Endothelial cell of hepatic sinusoid (primary cell): Measurements from ENCODE around the gene TEX19.

Experiments used
- in situ Hi-C: cut with HindIII; loops from 2 replicates; pipeline ENCODE4 v1.10.0; 2017; ENCODE audit warnings: low sequenced_read_pairs

TEX19 gene

DNA sequence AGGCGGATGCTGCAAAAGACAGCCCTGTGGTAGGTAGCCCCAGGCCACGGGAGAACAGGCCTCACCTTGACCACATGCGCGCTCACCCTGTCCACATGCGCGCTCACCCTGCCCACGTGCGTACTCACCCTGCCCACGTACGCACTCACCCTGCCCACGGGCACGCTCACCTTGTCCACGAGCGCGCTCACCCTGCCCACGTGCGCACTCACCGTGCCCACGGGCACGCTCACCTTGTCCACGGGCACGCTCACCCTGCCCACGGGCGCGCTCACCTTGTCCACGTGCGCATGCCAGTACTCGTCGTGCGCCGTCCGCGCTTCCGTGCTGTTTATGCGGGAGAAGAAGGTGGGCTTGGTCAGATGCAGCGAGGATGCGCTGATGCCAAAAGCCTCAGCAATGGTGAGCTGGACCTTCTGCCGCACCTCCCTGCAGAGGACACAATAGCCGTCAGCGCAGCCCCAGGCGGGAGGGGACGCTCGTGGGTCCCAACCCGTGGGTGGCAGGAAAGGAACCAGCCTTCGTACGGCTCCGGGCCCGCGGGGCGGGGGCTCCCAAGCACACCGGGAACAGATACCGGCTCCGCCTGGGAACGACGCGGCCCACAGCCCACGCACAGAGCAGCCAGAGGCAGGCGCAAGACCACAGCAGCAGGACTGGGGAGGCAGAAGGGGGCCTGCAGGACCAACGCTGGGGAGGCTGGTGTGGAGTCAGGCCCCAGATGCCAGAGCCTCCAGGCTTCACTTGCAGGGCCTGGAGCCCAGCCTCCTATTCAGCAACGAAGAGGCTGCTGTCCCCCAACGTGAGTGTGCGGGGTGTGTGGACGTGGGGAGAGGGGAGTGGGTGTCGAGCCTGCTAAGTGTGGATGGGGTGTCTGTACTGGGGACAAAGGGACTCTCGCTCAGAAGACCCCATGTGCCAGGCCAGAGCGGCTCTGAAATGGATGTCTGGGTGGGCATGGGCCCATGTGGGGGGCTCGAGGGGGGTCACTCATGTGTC is 44.9 kb downstream of the TEX19 start:
- in situ Hi-C loops, result no loop called here

DNA sequence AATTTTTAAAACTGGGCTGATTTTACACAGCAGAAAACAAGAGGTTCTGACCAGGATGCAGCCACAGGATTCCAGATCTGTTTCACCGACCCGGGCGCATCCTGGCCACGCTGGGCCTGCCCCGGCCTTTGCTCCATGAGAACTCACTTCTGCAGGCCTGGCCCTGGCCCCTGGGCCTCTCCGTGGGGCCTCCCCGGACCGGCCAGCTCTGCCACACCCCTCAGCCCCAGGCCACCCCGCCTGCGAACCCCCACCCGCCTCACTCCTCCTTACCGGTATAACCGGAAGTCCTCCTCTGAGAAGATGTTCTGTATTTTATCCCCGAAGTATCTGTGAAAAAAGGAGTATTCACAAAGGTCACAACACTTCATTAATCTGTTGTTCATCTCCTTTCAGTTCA is 46.0 kb downstream of the TEX19 start:
- in situ Hi-C loops, result no loop called here

DNA sequence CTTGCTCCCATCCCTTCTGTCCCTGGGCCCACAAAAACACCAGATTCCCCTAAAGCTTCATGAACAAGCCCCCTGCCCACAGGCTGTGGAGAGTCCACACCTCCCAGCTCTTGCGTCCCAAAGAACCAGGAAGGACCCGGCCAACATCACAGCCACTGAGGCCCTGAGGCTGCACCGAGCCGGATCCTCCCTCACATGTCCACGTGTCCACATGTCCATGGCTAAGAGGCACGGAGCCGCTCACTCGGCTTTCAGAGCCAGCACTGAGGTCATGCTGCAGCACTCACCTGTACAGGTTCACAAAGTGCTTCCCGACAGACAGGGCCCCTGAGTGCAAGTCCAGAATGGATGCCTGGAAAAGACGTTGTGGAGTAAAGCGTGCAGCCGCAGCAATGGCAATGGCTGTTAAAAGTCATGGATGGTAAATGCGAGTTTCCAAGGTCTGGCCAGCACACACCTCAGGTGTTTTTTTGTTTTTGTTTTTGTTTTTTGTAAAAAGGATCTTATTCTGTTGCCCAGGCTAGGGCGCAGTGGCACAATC is 47.2 kb downstream of the TEX19 start:
- in situ Hi-C loops, result no loop called here

DNA sequence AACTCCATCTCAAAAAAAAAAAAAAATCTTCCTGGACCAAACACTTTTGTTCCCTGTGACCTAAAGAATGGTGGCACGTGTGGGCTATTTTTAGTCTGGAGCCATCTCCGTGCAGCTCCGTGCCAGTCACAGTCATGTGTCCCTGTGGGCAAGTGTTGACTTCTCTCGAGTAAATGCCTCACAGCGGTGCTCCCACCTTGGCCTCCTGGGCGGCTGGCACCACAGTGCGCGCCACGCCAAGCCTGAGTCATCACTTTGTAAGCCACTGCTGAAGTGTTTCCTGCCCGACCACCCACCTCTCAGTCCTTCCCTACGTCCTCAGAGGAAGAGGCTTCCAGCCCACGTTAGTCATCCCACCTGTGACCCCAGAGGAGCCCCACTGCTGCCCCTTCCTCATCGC is 48.2 kb downstream of the TEX19 start:
- in situ Hi-C loops, result no loop called here

DNA sequence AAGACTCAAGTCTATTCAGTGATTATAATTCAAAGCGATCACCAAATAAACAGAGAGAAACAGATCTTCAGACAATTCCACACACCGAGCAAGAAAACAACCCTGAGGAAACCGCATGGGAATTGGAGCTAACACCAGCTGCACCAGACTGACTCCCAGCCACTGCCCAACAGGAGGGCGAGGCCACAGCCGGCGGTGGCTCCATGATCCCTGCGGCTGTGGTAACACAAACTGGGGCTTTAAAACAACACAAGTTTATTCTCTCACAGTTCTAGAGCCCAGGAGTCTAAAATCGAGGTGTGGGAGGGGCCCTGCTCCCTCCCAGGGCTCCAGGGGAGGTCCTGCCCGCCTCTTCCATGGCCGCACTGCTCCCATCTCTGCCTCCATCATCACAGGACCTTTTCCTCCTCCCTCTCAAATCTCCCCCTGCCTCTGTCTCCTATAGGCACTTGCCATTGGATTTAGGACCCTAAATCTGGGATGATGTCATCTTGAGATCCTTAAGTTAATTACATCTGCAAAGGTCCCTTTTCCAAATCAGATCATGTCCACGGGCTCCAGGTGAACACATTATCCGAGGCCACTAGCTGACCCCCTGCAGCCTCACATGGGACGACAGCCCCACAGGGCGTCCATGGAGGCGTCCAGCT is 49.4 kb downstream of the TEX19 start:
- in situ Hi-C loops, result no loop called here

DNA sequence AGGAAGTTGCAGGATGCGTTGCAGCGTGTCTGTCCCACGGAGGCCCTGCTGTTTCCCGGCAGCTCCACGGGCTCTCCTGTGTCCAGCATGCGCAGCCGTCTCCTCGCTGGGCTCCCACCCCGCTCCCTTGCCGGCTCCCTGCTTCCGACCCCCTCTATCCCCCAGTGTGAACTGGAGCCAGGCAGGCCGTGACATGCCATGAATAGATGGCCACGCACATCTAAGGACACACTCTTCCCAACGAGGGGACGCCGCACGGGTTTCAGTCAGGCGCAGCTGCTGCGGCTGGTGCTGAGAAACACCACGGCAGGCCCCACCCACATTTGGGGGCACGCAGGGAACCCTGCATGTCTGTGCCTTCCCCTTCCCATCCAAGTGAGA is 49.9 kb downstream of the TEX19 start:
- in situ Hi-C loops, result no loop called here

DNA sequence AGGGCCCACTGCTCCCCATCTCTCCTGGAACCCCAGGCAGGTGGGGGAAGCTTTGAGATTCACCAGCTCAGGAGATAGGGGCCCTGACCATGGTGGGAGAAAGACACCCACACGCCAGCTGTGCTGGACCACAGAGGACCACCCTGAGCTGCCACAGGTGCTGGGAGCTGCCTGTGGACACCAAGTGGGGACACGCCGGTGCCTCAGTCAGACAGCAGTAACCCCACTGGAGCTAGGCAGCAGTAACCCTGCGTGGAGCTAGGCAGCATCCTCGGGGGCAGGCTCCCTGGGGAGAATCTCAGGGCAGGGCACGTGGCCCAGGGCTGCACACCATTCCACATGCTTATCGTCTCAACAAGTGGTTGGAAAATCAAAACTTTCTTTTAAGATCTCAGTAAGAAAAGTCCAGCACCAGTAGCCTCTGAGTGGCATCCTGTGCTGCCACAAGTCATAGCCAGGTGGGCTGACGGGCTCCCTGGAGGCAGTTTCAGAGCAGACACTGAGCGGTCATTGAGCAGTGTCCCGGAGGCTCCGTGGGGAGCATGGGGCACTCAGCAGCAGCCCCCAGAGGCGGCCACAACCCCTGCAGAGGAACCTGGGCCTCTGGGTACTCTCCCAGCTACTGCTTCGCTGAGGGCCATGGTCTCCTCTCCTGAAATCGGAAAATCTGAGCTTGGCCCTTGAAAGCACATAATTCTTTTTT is 51.1 kb downstream of the TEX19 start:
- in situ Hi-C loops, result loop anchor here (10.0 kb wide), 4 partner anchors 135 to 395 kb away; partner anchors contain the start of gene CSNK1D

DNA sequence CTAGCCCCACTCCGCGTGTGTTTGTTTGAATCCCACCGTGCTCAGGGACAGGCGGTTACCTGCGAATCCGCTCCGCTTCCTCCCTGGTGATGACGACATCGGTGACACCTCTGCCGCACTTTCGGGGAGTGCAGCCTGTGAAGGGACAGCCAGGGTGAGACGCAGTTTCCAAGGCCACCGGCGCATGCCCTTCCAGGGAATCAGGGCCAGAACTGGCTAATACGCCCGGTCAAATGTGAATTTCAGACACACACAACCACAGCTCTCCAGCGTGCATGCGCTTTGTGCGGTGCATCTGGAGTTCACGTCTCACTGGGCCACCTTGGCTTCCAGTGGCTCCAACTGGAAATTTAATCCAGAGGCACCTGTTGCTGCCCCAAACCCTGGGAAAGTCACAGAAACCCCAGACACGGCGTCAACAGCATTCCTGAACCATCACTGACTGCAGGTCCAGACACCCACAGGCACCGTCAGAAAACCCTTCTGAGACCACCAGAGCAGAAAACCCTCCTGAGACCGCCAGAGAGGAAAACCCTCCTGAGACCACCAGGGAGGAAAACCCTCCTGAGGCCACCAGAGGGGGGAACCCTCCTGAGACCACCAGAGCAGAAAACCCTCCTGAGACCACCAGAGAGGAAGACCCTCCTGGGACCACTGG is 52.5 kb downstream of the TEX19 start:
- in situ Hi-C loops, result loop anchor here (10.0 kb wide), 4 partner anchors 137 to 397 kb away; partner anchors contain the start of gene CSNK1D

DNA sequence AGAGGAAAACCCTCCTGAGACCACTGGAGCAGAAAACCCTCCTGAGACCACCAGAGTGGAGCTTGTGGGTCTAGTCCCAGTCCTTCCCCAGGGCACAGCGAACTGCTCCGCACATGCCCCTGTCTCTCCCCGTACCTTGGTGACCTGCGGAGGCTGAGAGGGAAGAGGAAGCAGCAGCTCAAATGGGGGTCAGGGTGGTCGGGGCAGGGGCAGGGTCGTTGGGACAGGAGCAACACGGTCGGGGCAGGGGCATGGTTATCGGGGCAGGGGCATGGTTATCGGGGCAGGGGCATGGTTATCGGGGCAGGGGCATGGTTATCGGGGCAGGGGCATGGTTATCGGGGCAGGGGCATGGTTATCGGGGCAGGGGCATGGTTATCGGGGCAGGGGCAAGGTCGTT is 53.0 kb downstream of the TEX19 start:
- in situ Hi-C loops, result loop anchor here (10.0 kb wide), 4 partner anchors 137 to 397 kb away; partner anchors contain the start of gene CSNK1D

DNA sequence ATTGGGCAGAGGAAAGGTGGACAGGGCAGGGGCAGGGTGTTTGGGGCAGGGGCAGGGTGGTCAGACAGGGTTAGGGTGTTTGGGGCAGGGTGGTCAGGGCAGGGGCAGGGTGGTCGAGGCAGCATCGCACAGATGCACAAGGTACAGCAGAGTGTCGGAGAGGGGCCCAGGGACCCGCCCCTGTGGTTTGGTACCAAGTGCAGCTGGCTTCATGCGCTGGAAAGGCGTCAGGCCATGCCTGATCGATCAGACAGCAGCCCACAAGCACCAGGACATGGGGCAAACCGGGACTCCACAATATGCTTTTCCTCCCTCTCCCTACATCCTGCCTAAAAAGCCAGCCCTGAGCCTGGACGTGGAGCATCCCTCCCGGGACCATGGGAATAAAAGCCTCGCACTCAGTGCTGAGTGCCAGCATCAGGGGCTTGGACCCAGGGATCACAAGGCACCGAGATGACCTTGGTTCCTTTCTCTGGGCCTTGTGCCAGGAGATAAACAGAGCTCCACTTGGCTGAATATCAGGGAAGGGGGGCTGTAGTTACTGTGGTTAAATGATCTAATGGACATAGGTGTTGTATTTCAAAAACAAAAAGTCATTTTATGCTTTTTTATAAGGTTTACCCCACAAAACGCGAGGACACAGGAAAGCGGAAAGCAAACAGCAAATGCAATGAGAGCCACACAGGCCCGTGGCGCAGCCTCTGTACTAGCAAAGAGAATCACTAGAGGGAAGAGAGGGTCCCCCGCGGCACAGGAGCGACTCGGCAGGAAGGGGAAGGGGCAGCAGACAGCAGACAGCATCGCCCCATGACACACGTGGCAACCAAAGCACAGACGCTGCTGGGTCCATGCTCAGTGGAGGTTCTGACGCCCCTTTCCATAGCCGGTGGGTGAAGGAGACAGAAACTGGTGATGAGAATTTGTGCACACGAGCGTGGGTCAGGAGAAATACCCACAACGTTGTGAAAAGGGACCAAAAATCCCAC is 53.8 kb downstream of the TEX19 start:
- in situ Hi-C loops, result loop anchor here (10.0 kb wide), 4 partner anchors 138 to 398 kb away; partner anchors contain the start of gene CSNK1D
